Stimulated activated CD8-positive, alpha-beta memory T cell treated with anti-CD3 and anti-CD28 coated beads, Interleukin-7, amount 100 ng/mL, for 48 hours (primary cell): ENCODE data around the gene LHFPL2.
"Not testable (repeated sequence)": the region's sequence is repeated elsewhere in the genome, so short reads cannot be mapped to it uniquely, and the experiment has no call there.

ENCODE experiments used
- DNase-seq, 2 donors: peaks; one replicate each; pipeline ENCODE4 v3.0.0-alpha.2; 2020; ENCODE audit warnings: low read depth in 1 of 2; ENCODE audit errors: extremely low read depth in 1 of 2

The LHFPL2 gene

DNA sequence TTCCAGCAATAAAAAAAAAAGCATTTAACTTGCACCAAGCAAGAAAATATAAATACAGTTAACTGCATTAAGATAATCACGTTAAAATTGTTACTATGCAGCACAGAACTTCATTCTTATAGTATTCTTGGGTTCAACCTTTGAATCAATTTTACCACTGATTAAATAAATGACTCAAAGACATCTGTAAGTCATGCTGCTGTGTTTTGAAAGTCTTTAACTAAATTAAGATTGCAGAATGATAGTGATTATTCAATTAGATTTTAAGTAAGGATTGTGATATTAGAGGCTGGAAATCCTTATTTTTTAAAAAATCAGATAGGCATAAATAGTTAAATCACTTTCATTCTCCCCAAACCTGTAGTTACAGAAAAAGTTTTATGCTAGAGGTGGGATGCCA lies 171.8 kb downstream of the LHFPL2 start:
- no peak for DNase-seq

DNA sequence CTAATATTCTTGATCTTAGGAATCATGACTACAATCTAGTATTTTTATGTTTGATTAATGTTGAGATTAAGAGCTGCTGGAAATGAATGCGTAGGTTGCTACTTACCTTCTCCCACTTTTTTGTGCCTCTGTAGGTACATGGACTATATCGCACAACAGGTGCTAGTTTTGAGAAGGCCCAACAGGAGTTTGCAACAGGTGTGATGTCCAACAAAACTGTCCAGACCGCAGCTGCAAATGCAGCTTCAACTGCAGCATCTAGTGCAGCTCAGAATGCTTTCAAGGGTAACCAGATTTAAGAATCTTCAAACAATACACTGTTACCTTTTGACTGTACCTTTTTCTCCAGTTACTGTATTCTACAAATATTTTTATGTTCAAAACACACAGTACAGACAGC lies 173.2 kb downstream of the LHFPL2 start:
- no peak for DNase-seq

DNA sequence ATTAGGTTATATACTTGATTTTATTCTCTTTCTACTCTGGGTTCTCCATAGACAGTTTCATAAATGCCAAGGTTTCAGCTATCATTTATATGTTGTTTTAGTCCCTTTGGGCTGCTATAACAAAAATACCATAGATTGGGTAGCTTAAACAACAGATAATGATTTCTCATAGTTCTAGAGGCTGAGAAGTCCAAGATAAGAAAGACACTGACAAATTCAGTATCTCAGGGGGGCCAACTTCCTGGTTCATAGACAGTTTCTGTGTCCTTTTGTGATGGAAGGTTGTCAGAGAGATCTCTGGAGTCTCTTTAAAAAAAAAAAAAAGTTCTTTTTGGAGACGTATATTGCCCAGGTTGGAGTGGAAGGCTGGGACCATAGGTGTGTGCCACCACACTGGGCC lies 174.8 kb downstream of the LHFPL2 start:
- no peak for DNase-seq

DNA sequence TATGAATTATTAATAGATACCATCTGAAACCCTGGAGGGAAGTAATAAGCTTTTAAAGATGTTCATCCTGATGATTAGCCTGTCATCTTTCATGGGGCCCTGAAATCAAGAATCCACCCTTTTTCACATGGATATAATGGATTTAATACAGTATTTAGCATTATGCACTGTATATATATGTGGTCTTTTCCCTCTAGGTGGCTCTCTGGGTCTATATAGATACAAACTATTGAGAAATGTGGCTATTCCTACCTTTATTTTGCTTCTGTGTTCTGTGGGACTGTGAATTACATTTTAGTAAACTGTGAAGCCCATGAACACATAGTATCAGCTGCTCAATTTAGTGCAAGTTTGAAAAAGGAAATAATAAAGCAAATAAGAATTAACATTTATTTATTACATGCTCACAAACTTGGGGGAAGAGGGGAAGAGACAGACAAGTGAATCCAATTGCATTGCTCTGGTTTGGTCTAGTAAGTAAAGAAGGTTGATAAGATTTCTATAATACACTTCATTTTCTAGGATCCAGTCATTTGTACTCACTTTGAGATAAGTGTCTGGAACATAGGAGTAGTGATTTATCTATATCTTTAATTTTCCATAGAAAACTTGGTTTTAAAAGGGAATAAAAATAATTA lies 176.0 kb downstream of the LHFPL2 start:
- no peak for DNase-seq

DNA sequence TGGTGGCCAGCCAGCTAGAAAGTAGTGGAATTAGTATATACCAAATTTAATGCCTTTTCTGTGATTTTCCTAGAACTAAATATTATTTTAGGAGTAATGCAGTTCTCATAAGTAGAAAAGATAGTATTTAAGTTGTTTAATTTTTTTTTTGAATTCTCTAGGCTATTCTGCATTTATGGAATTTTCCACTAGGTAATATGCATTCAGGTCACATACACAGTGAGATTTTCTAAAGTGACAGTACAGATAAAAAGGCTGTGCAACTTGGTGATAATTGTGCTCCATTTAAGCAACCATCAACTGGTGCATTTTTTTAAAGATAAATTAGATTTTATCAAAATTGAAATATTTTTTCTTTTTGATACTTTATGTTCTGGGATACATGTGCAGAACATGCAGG lies 176.7 kb downstream of the LHFPL2 start:
- no peak for DNase-seq

DNA sequence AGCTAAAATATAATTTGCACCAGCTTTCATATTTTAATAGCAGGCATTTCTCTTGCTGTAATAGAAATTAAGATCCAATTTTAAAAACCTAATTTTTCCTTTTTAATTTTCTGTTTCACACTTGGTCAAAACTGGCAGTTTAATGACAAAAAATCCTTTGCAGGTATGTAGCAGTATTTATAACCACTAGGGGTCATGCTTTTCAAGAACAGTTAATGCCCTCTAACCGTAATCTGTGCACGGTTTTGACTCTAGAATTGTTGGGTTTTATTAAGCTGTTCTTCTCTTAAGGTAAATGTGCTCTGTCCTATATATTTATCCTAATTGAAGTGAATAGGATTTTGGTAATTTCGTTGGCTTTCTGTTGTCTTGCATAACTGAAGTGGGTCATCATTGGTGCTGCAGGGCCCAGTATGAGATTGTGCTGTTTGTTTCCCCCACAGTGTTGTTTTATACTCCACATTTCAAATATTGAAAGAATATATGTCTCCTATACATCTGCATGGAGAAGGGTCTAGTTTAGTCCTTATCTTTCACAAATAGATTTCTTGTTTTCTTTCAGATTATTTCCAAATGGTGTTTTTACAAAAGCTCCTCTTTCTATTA lies 180.7 kb downstream of the LHFPL2 start:
- DNase-seq, result no peak

DNA sequence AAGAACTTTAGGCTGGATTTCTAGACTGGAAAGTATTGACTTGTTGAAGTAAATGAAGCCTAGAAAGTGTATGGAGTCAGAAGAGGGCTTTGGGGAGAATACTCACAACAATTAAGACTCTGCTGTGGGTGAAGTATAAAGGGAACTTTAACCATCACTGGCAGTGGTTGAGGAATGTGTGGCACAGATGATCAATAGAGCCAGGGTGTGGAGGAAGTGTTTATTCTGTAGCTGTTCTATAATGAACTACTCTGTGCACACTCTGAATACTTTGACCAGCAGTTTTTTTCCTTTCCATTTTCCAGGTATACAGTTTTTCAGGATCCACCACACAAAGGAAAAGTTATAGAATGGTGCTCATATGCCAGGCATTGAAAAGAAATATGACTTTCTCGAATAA lies 181.4 kb downstream of the LHFPL2 start:
- no peak for DNase-seq

DNA sequence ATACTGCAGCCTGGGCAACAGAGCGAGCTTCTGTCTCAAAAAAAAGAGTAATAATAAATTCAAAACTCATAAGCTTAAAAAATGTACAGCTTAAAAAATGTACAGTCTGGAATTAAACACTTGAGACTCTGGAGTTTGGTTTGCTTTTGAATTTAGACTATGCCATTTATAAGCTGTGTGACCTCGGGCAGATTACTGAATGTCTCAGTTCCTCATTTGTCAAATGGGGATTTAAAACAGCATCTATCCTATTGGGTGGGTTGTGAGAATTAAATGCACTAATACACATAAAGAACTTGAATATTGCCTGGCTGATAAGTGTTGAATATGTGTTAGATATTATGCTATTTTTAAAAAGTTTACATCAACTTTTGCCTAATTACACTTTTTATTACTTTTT lies 189.7 kb downstream of the LHFPL2 start:
- no peak for DNase-seq

DNA sequence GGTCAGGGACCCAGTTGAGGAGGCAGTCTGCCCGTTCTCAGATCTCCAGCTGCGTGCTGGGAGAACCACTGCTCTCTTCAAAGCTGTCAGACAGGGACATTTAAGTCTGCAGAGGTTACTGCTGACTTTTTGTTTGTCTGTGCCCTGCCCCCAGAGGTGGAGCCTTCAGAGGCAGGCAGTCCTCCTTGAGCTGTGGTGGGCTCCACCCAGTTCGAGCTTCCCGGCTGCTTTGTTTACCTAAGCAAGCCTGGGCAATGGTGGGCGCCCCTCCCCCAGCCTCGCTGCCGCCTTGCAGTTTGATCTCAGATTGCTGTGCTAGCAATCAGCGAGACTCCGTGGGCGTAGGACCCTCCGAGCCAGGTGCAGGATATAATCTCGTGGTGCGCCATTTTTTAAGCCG lies 191.1 kb downstream of the LHFPL2 start:
- DNase-seq, result not testable (repeated sequence)

DNA sequence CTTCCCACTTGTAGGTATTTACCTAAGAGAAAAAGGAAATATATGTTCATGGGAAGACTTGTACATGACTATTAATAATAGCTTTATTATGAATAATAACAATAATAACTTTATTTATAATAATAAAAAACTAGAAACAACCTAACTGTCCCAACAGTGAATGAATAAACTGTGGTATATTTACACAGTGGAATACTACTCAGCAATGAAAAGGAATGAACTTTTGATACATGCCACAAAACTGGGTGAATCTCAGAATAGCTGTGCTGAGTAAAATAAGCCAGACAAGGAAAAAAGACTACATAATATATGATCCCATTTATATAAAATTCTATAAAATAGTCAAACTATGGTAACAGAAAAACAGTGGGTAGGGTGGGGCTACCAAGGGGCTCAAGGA lies 199.5 kb downstream of the LHFPL2 start:
- no peak for DNase-seq

DNA sequence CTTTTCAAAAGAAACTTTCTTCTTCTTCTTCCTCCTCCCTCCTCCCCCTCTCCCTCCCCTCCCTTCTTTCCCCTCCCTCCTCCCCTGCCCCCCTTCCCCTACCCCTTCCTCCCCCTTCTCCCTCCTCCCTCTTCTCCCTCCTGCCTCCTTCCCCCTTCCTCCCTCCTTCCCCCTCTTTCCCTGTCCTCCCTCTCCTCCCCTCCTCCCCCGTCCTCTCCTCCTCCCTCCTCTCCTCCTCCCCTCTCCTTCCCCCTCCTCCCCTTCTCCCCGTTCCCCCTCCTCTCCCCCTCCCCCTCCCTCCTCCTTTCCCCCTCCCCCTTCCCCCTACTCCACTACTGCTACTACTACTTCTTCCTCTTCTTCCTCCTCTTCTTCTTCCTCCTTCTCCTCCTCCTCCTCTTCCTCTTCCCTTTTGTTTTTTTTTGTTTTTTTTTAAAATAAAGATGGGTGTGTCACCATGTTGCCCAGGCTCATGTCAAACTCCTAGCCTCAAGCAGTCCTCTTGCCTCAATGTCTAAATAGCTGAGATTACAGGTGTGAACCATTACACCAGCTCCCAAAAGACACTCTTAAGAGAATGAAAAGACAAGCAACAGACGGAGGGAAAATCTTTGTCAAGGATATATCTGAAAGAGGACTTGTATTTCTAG lies 200.7 kb downstream of the LHFPL2 start:
- DNase-seq, result no peak
